GM12878 (cell line): ENCODE results near the gene PTPRN2. TPM values are rescaled to one million over a fixed set of nuclear protein-coding genes. Genes with fewer than 3 reads are reported as not detected.

ENCODE experiments used
- ATAC-seq: fragments of 200-7000 bp; cut with Tn5 transposase; 3 replicates; pipeline ENCODE4 v1.9.1; 2020; ENCODE audit warnings: mild to moderate bottlenecking, moderate library complexity
- BruUV-seq: library from RNA; stranded (reverse); fragments of 400-500 nt; replicated peaks from 2 replicates; lab custom pipeline; 2021; lab: Mats Ljungman, UMichigan
- CTCF ChIA-PET: fragments of 300-600 bp; sonication (Branson Sonifier 250); formaldehyde crosslinking; extraction: SDS; loops from one replicate; lab custom pipeline; 2021; ENCODE audit warnings: inconsistent platforms; lab: Yijun Ruan, JAX
- POLR2A ChIA-PET: fragments of 350-600 bp; formaldehyde crosslinking; extraction: SDS; loops from one replicate; lab custom pipeline; 2021; ENCODE audit warnings: inconsistent platforms; lab: Charles Lee
- RAD21 ChIA-PET: fragments of 300-600 bp; sonication (Branson Sonifier 250); formaldehyde crosslinking; loops from one replicate; lab custom pipeline; 2023; ENCODE audit warnings: antibody characterized with exemption; ENCODE audit not compliant: unreplicated experiment; lab: Charles Lee
- SMC1A ChIA-PET: fragments of 300-600 bp; sonication (Branson Sonifier 250); formaldehyde crosslinking; loops from one replicate; lab custom pipeline; 2023; ENCODE audit not compliant: unreplicated experiment, uncharacterized antibody; lab: Charles Lee
- DNase-seq: peaks from one replicate; pipeline ENCODE4 v3.0.0-alpha.2; 2011; ENCODE audit warnings: low read depth, low spot score
- FAIRE-seq: peaks from 3 replicates; lab custom pipeline; 2011; peaks lifted over from hg19 to GRCh38; lab: Jason Lieb, UNC
- H2AFZ ChIP-seq: 2 replicates; pipeline ENCODE4 v1.6.0; 2011; ENCODE audit warnings: low read depth, low read length, control low read depth; ENCODE audit not compliant: control insufficient read depth
- H3K27ac ChIP-seq: 2 replicates; pipeline ENCODE4 v1.5.1; 2011; ENCODE audit warnings: control low read depth; ENCODE audit not compliant: control insufficient read depth, insufficient read depth
- H3K27me3 ChIP-seq, 2 experiments: replicated peaks in 1 of 2; 2 replicates each; pipeline versions ENCODE4 v1.6.0 to v1.6.1; 2011; ENCODE audit warnings: low read length in 1 of 2; ENCODE audit not compliant: control insufficient read depth in 2 of 2, insufficient read depth in 2 of 2
- H3K36me3 ChIP-seq, 2 experiments: 2 replicates each; pipeline ENCODE4 v1.5.1; 2011; ENCODE audit warnings: low read length in 1 of 2; ENCODE audit not compliant: control insufficient read depth in 2 of 2, insufficient read depth in 2 of 2
- H3K4me1 ChIP-seq: 2 replicates; pipeline ENCODE4 v1.6.1; 2011; ENCODE audit warnings: mild to moderate bottlenecking, low read length, moderate library complexity, mixed read lengths; ENCODE audit not compliant: control insufficient read depth, insufficient read depth
- H3K4me2 ChIP-seq: 2 replicates; pipeline ENCODE4 v1.6.0; 2011; ENCODE audit warnings: control low read depth; ENCODE audit not compliant: control insufficient read depth, insufficient read depth
- H3K4me3 ChIP-seq: fragments of 200-600 bp; sonication (generic); 2 replicates; pipeline ENCODE4 v1.5.1; 2016
- H3K79me2 ChIP-seq: 2 replicates; pipeline ENCODE4 v1.6.0; 2011; ENCODE audit warnings: low read length; ENCODE audit not compliant: control insufficient read depth, insufficient read depth
- H3K9ac ChIP-seq: 2 replicates; pipeline ENCODE4 v1.8.0; 2011; ENCODE audit warnings: low read length, control low read depth, mixed read lengths; ENCODE audit not compliant: control insufficient read depth, insufficient read depth
- H3K9me3 ChIP-seq: replicated peaks from 3 replicates; pipeline ENCODE4 v1.5.1; 2011; ENCODE audit warnings: mild to moderate bottlenecking, low read length; ENCODE audit not compliant: control insufficient read depth, insufficient read depth
- H4K20me1 ChIP-seq: 2 replicates; pipeline ENCODE4 v1.6.0; 2011; ENCODE audit not compliant: control insufficient read depth, insufficient read depth
- BACH1 ChIP-seq: fragments of 450-650 bp; IDR thresholded peaks from 2 replicates; pipeline ENCODE4 v1.6.1; 2017; ENCODE audit warnings: mild to moderate bottlenecking, borderline replicate concordance
- CEBPZ ChIP-seq: fragments of 150-350 bp; IDR thresholded peaks from 2 replicates; pipeline ENCODE4 v1.6.1; 2016; ENCODE audit warnings: low read depth, low read length
- EED ChIP-seq: sonication (generic); IDR thresholded peaks from 2 replicates; pipeline ENCODE4 v1.6.1; 2016; ENCODE audit warnings: antibody characterized with exemption, low read depth
- HCFC1 ChIP-seq: fragments of 150-350 bp; IDR thresholded peaks from 2 replicates; pipeline ENCODE4 v1.6.1; 2014; ENCODE audit warnings: low read length
- HDGF ChIP-seq: fragments of 450-650 bp; IDR thresholded peaks from 2 replicates; pipeline ENCODE4 v1.6.1; 2016; ENCODE audit warnings: antibody characterized with exemption
- IRF4 ChIP-seq: IDR thresholded peaks from 2 replicates; pipeline ENCODE4 v1.6.1; 2011; ENCODE audit warnings: low read depth, low read length
- KLF5 ChIP-seq: fragments of 450-650 bp; IDR thresholded peaks from 2 replicates; pipeline ENCODE4 v1.6.1; 2014; ENCODE audit warnings: mild to moderate bottlenecking; ENCODE audit not compliant: partially characterized antibody
- SUZ12 ChIP-seq: fragments of 200-600 bp; sonication (generic); IDR thresholded peaks from one replicate; pipeline ENCODE4 v1.6.1; 2018; ENCODE audit warnings: antibody characterized with exemption, mild to moderate bottlenecking; ENCODE audit not compliant: unreplicated experiment
- TAF1 ChIP-seq: IDR thresholded peaks from 2 replicates; pipeline ENCODE4 v1.6.1; 2011; ENCODE audit warnings: mild to moderate bottlenecking, low read depth, low read length, borderline replicate concordance
- ZZZ3 ChIP-seq: IDR thresholded peaks from 2 replicates; pipeline ENCODE4 v1.6.1; 2011; ENCODE audit warnings: low read depth; ENCODE audit not compliant: control insufficient read depth, insufficient read length
- WGBS: methylation state at CpG from one replicate; pipeline ENCODE4 v1.1.6; 2016; ENCODE audit warnings: low lambda C conversion rate; ENCODE audit not compliant: insufficient replicate concordance, insufficient coverage; ENCODE audit errors: missing lambda C conversion rate; 5-methylcytosine and 5-hydroxymethylcytosine counted together
- in situ Hi-C: fragments of 300-500 bp; cut with MboI; formaldehyde crosslinking; loops from 9 replicates; pipeline ENCODE4 v1.14.3; 2018; ENCODE audit warnings: mixed read lengths
- intact Hi-C: fragments of 100-400 bp; cut with micrococcal nuclease; formaldehyde crosslinking; loops from one replicate; pipeline ENCODE4 v1.14.2; 2022; ENCODE audit not compliant: unreplicated experiment
- polyA plus RNA-seq, 11 experiments: library from polyadenylated mRNA; depleted of rRNA in 4 of 11; unstranded in 6 of 11; stranded (reverse) in 5 of 11; fragments of >200 nt; fragmentation: Nextera tagmentation in 4 of 11; fragmentation: Illumina TruSeq in 1 of 11; extraction: Ambion mirVana in 4 of 11; extraction: Trizol in 1 of 11; gene quantifications; 1 replicate in 1 of 11; 2 replicates in 10 of 11; pipeline versions ENCODE4 v1.2.1 to v1.2.3, GENCODE V29; 2011 to 2016; ENCODE audit warnings: inconsistent platforms in 2 of 11, missing spikeins in 2 of 11, low read depth in 1 of 11
- total RNA-seq, 4 experiments: library from RNA; depleted of rRNA in 3 of 4; stranded (reverse); fragments of >200 nt in 3 of 4; fragmentation: Illumina TruSeq in 1 of 4; extraction: Trizol in 1 of 4; gene quantifications; 2 replicates each; pipeline versions ENCODE4 v1.2.1 to v1.2.3, GENCODE V29; 2013 to 2021

The PTPRN2 gene
- total and polyA plus RNA-seq, 10 of the 15 experiments (the other 5 are each of a cell fraction or from before 2014, with no cell fraction given) = 5.4 TPM; not detected in 9

- ChIA-PET RAD21 (no interaction called here), CTCF (no interaction called here), SMC1A (no interaction called here), POLR2A (no interaction called here)
- H3K9ac ChIP-seq = no peak overlapping the region
- WGBS = 46% methylated on average over 11 of the region's 29 CpGs
- no peaks in the 10 kb centered on the region for H3K4me1 ChIP-seq
- no peak overlapping the region for H3K4me2 ChIP-seq
- H3K27me3 ChIP-seq = no peaks in the 10 kb centered on the region
- no peaks in the 10 kb centered on the region for H4K20me1 ChIP-seq
- H3K27ac ChIP-seq = no peak overlapping the region
- H3K9me3 ChIP-seq = no peaks in the 10 kb centered on the region; the same call in 2 of the 3 replicates
- BruUV-seq = no TSS peak
- ATAC-seq = no peak
- no peak overlapping the region for H2AFZ ChIP-seq
- no peaks in the 10 kb centered on the region for H3K79me2 ChIP-seq
- intact Hi-C loops (no loop called here), in situ Hi-C loops (no loop called here)
- no peaks in the 10 kb centered on the region for H3K36me3 ChIP-seq
- TF ChIP-seq HDGF = no peak
- no peak for TF ChIP-seq HCFC1
- no peak for TF ChIP-seq TAF1
- TF ChIP-seq EED = no peak
- TF ChIP-seq ZZZ3 = no peak
- no peak for TF ChIP-seq IRF4
- TF ChIP-seq BACH1 = no peak
- no peak for TF ChIP-seq SUZ12
- TF ChIP-seq KLF5 = no peak
- no peak for TF ChIP-seq CEBPZ
- no peak for DNase-seq
- no peak for FAIRE-seq
- no peak overlapping the region for H3K4me3 ChIP-seq
Observed at GRCh38 chr7:157866336-157866924, 721.2 kb downstream of the PTPRN2 start.
